ENCODE measurements around the gene NBPF1. TPM values are rescaled to one million over a fixed set of nuclear protein-coding genes. Genes with fewer than 3 reads are reported as not detected.
"Not testable (repeated sequence)": the region's sequence is repeated elsewhere in the genome, so short reads cannot be mapped to it uniquely, and the experiment has no call there.

Gene NBPF1
- total and polyA plus RNA-seq, 7 experiments from 2014 or later: 7.0 to 25.7 (median 16.0) TPM

GRCh38 chr1:16561035-16561434 is 52.3 kb downstream of the NBPF1 start:
- POLR2A ChIA-PET: not testable (repeated sequence)

GRCh38 chr1:16560498-16560897 is 52.9 kb downstream of the NBPF1 start:
- H3K4me1 Mint-ChIP-seq; H3K36me3 ChIP-seq (ENCODE audit: control insufficient read depth in 2 of 3, insufficient read depth in 3 of 3, low read length in 3 of 3); ATAC-seq; H3K36me3 Mint-ChIP-seq; H3K4me3 Mint-ChIP-seq; H3K27ac ChIP-seq (ENCODE audit: low read depth, low read length); H3K9me3 Mint-ChIP-seq; DNase-seq; H3K4me1 ChIP-seq (ENCODE audit: control insufficient read depth in 2 of 2, insufficient read depth in 2 of 2, low read length in 2 of 2); H3K9me3 ChIP-seq (ENCODE audit: control insufficient read depth in 2 of 3, low read length in 3 of 3); CTCF ChIA-PET; H3K27me3 Mint-ChIP-seq; H3K4me3 ChIP-seq (ENCODE audit: low read length); H3K27ac Mint-ChIP-seq; intact Hi-C loops (cut with micrococcal nuclease); H3K27me3 ChIP-seq (ENCODE audit: control insufficient read depth in 2 of 2, insufficient read depth in 2 of 2, low read length in 2 of 2); POLR2A ChIA-PET: not testable (repeated sequence)

More at GRCh38 chr1:16561035-16561434, 52.3 kb downstream of the NBPF1 start:
- H3K27me3 ChIP-seq (ENCODE audit: control insufficient read depth in 2 of 2, insufficient read depth in 2 of 2, low read length in 2 of 2); DNase-seq; ATAC-seq; H3K9me3 ChIP-seq (ENCODE audit: control insufficient read depth in 2 of 3, low read length in 3 of 3); H3K9me3 Mint-ChIP-seq; intact Hi-C loops (cut with micrococcal nuclease); H3K4me3 Mint-ChIP-seq; H3K4me1 ChIP-seq (ENCODE audit: control insufficient read depth in 2 of 2, insufficient read depth in 2 of 2, low read length in 2 of 2); H3K36me3 ChIP-seq (ENCODE audit: control insufficient read depth in 2 of 3, insufficient read depth in 3 of 3, low read length in 3 of 3); H3K4me1 Mint-ChIP-seq; H3K27ac Mint-ChIP-seq; H3K36me3 Mint-ChIP-seq; CTCF ChIA-PET; H3K27me3 Mint-ChIP-seq; H3K4me3 ChIP-seq (ENCODE audit: low read length); H3K27ac ChIP-seq (ENCODE audit: low read depth, low read length): not testable (repeated sequence)

DNA sequence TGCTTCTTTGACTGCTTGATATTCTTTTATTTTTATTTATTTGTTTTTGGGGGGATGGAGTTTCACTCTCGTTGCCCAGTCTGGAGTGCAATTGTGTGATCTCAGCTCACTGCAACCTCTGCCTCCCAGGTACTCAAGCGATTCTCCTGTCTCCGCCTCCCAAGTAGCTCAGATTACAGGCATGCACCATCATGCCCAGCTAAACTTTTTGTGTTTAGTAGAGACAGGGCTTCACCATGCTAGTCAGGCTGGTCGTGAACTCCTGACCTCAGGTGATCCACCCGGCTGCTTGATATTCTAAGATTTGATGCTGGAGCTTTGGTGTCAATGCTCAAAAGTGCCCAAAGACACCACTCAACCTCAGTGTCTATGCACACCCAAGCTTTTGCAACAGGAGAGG is 53.7 kb downstream of the NBPF1 start:
- intact Hi-C loops (cut with micrococcal nuclease); H3K4me1 ChIP-seq (ENCODE audit: control insufficient read depth in 2 of 2, insufficient read depth in 2 of 2, low read length in 2 of 2); DNase-seq; H3K4me3 ChIP-seq (ENCODE audit: low read length); H3K36me3 Mint-ChIP-seq; H3K9me3 ChIP-seq (ENCODE audit: control insufficient read depth in 2 of 3, low read length in 3 of 3); H3K27ac ChIP-seq (ENCODE audit: low read depth, low read length); H3K27me3 Mint-ChIP-seq; H3K4me1 Mint-ChIP-seq; ATAC-seq; POLR2A ChIA-PET; H3K36me3 ChIP-seq (ENCODE audit: control insufficient read depth in 2 of 3, insufficient read depth in 3 of 3, low read length in 3 of 3); H3K4me3 Mint-ChIP-seq; CTCF ChIA-PET; H3K9me3 Mint-ChIP-seq; H3K27ac Mint-ChIP-seq; H3K27me3 ChIP-seq (ENCODE audit: control insufficient read depth in 2 of 2, insufficient read depth in 2 of 2, low read length in 2 of 2): not testable (repeated sequence)

GRCh38 chr1:16557034-16557433 is 56.3 kb downstream of the NBPF1 start:
- H3K4me3 Mint-ChIP-seq; H3K36me3 ChIP-seq (ENCODE audit: control insufficient read depth in 2 of 3, insufficient read depth in 3 of 3, low read length in 3 of 3); H3K27me3 ChIP-seq (ENCODE audit: control insufficient read depth in 2 of 2, insufficient read depth in 2 of 2, low read length in 2 of 2); H3K4me1 Mint-ChIP-seq; POLR2A ChIA-PET; H3K9me3 ChIP-seq (ENCODE audit: control insufficient read depth in 2 of 3, low read length in 3 of 3); DNase-seq; H3K36me3 Mint-ChIP-seq; ATAC-seq; H3K27ac Mint-ChIP-seq; H3K27me3 Mint-ChIP-seq; H3K4me1 ChIP-seq (ENCODE audit: control insufficient read depth in 2 of 2, insufficient read depth in 2 of 2, low read length in 2 of 2); H3K27ac ChIP-seq (ENCODE audit: low read depth, low read length); H3K9me3 Mint-ChIP-seq; intact Hi-C loops (cut with micrococcal nuclease); CTCF ChIA-PET; H3K4me3 ChIP-seq (ENCODE audit: low read length): not testable (repeated sequence)

DNA sequence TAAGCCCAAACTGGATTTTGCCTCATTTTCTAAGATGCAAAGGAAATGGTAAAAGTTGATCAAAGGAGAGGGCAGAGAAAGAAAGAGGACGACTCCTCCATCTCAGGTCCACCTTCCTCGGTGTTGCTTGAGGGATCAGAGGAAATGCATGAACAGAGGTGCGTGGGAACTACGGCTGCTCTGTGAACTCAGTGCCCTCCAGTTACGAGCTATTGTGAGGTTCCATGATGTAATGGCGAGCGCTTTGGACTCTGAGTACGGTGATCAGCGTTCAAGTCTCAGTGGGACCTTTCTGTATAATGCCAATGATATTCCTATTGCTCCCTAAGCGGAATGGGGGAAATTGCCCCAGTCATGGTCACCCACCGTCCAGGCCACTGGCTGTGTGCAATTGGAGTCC is 60.1 kb downstream of the NBPF1 start:
- H3K9me3 ChIP-seq (ENCODE audit: control insufficient read depth in 2 of 3, low read length in 3 of 3); H3K4me1 Mint-ChIP-seq; H3K9me3 Mint-ChIP-seq; H3K4me3 ChIP-seq (ENCODE audit: low read length); H3K27ac ChIP-seq (ENCODE audit: low read depth, low read length); H3K27me3 ChIP-seq (ENCODE audit: control insufficient read depth in 2 of 2, insufficient read depth in 2 of 2, low read length in 2 of 2); DNase-seq; H3K4me3 Mint-ChIP-seq; H3K27ac Mint-ChIP-seq; H3K36me3 Mint-ChIP-seq; POLR2A ChIA-PET; H3K36me3 ChIP-seq (ENCODE audit: control insufficient read depth in 2 of 3, insufficient read depth in 3 of 3, low read length in 3 of 3); H3K4me1 ChIP-seq (ENCODE audit: control insufficient read depth in 2 of 2, insufficient read depth in 2 of 2, low read length in 2 of 2); ATAC-seq; CTCF ChIA-PET; intact Hi-C loops (cut with micrococcal nuclease); H3K27me3 Mint-ChIP-seq: not testable (repeated sequence)

DNA sequence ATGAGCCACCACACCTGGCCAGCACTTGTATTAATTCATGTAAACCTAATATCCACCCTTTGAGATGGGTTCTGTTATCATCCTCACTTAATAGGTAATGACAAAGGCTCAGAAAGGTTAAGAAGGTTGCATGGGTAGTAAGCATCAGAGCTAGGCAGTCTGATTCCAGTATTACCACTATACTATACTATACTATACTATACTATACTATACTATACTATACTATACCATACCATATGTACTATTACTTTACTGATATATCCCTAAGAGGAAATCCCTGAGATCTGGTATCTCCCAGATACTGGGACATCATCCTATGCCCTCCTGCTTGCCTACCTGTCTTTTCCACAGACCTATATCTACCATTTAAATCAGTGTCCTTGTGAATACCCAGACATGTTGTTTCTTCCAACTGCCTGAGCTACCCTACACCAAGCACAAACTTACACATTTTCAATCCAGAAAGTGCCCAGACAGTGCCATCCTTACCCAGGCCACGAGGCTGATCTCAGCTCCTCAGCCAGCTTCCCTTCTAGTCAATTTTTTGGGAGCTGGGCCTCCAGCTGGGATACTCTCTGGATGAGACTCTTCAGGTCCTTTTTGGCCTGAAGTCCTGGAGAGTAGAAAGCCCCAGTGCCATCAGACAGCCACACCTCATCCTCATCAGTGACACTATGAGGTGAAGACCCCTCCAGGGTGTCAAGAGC is 63.0 kb downstream of the NBPF1 start:
- H3K4me3 ChIP-seq (ENCODE audit: low read length); H3K9me3 ChIP-seq (ENCODE audit: control insufficient read depth in 2 of 3, low read length in 3 of 3); intact Hi-C loops (cut with micrococcal nuclease); CTCF ChIA-PET; H3K27me3 ChIP-seq (ENCODE audit: control insufficient read depth in 2 of 2, insufficient read depth in 2 of 2, low read length in 2 of 2); DNase-seq; H3K27ac Mint-ChIP-seq; H3K36me3 ChIP-seq (ENCODE audit: control insufficient read depth in 2 of 3, insufficient read depth in 3 of 3, low read length in 3 of 3); H3K36me3 Mint-ChIP-seq; H3K27ac ChIP-seq (ENCODE audit: low read depth, low read length); H3K4me1 ChIP-seq (ENCODE audit: control insufficient read depth in 2 of 2, insufficient read depth in 2 of 2, low read length in 2 of 2); H3K9me3 Mint-ChIP-seq; H3K4me3 Mint-ChIP-seq; POLR2A ChIA-PET; H3K4me1 Mint-ChIP-seq: not testable (repeated sequence)
- ATAC-seq: peak; percentile 31
- H3K27me3 Mint-ChIP-seq: peaks cover 0 to 12% (median 3%) of the 10 kb centered on the region in 5 donors

GRCh38 chr1:16549545-16549944 is 63.8 kb downstream of the NBPF1 start:
- intact Hi-C loops (cut with micrococcal nuclease); DNase-seq; H3K4me3 Mint-ChIP-seq; H3K36me3 Mint-ChIP-seq; H3K27ac Mint-ChIP-seq; CTCF ChIA-PET; H3K9me3 ChIP-seq (ENCODE audit: control insufficient read depth in 2 of 3, low read length in 3 of 3); H3K4me1 Mint-ChIP-seq; H3K9me3 Mint-ChIP-seq; H3K4me1 ChIP-seq (ENCODE audit: control insufficient read depth in 2 of 2, insufficient read depth in 2 of 2, low read length in 2 of 2); H3K27ac ChIP-seq (ENCODE audit: low read depth, low read length); ATAC-seq; POLR2A ChIA-PET; H3K36me3 ChIP-seq (ENCODE audit: control insufficient read depth in 2 of 3, insufficient read depth in 3 of 3, low read length in 3 of 3); H3K27me3 ChIP-seq (ENCODE audit: control insufficient read depth in 2 of 2, insufficient read depth in 2 of 2, low read length in 2 of 2); H3K4me3 ChIP-seq (ENCODE audit: low read length): not testable (repeated sequence)
- peaks cover 4 to 12% (median 5%) of the 10 kb centered on the region in 5 donors for H3K27me3 Mint-ChIP-seq
